HFFc6 (cell line): ENCODE results near the gene KCNMA1. TPM values are rescaled to one million over a fixed set of nuclear protein-coding genes. Genes with fewer than 3 reads are reported as not detected.

Experiments
- DNase-seq: peaks from one replicate; pipeline ENCODE4 v3.0.0-alpha.2; 2018
- H3K27ac Mint-ChIP-seq: 2 replicates; pipeline ENCODE4 v1.8.0; 2020; ENCODE audit warnings: mild to moderate bottlenecking, mixed read lengths
- H3K27me3 Mint-ChIP-seq: 2 replicates; pipeline ENCODE4 v1.8.0; 2021; ENCODE audit warnings: mild to moderate bottlenecking, moderate library complexity, mixed read lengths; ENCODE audit not compliant: insufficient read depth
- H3K36me3 Mint-ChIP-seq: 2 replicates; pipeline ENCODE4 v1.8.0; 2021; ENCODE audit warnings: low read depth, mixed read lengths
- H3K4me1 Mint-ChIP-seq: 2 replicates; pipeline ENCODE4 v1.8.0; 2020; ENCODE audit warnings: low read depth, mixed read lengths
- H3K4me3 Mint-ChIP-seq: 2 replicates; pipeline ENCODE4 v1.8.0; 2020; ENCODE audit warnings: mild to moderate bottlenecking, moderate library complexity, mixed read lengths
- H3K9me3 Mint-ChIP-seq: 2 replicates; pipeline ENCODE4 v1.8.0; 2020; ENCODE audit warnings: mild to moderate bottlenecking, mixed read lengths
- total RNA-seq, 6 experiments: library from RNA; stranded (reverse); fragmentation: NEBNext Ultra II Directional; extraction: Animal tissue kit (Norgen Biotek cat#: 25700); gene quantifications; 2 replicates in 1 of 6; 3 replicates in 5 of 6; pipeline ENCODE4 v1.2.3, GENCODE V29; 2021
- TF ChIP-seq, protein P1 (sequence below): fragments of 200-600 bp; sonication (generic); IDR thresholded peaks from 2 replicates; pipeline ENCODE4 v1.5.0; 2021; ENCODE audit warnings: antibody characterized with exemption, mild to moderate bottlenecking

KCNMA1 gene
- total RNA-seq, 6 experiments from 2014 or later, result 87.1 to 191 (median 93.5) TPM

GRCh38 chr10:77321838-77322237, 315.8 kb downstream of the KCNMA1 start:
- H3K4me1 Mint-ChIP-seq, result peaks cover 65% of the 10 kb centered on the region
- TF ChIP-seq, protein P1, sequence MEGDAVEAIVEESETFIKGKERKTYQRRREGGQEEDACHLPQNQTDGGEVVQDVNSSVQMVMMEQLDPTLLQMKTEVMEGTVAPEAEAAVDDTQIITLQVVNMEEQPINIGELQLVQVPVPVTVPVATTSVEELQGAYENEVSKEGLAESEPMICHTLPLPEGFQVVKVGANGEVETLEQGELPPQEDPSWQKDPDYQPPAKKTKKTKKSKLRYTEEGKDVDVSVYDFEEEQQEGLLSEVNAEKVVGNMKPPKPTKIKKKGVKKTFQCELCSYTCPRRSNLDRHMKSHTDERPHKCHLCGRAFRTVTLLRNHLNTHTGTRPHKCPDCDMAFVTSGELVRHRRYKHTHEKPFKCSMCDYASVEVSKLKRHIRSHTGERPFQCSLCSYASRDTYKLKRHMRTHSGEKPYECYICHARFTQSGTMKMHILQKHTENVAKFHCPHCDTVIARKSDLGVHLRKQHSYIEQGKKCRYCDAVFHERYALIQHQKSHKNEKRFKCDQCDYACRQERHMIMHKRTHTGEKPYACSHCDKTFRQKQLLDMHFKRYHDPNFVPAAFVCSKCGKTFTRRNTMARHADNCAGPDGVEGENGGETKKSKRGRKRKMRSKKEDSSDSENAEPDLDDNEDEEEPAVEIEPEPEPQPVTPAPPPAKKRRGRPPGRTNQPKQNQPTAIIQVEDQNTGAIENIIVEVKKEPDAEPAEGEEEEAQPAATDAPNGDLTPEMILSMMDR, result no peak
- peak; percentile 82 for DNase-seq
- H3K9me3 Mint-ChIP-seq, result peaks cover 20% of the 10 kb centered on the region
- H3K36me3 Mint-ChIP-seq, result peaks cover 56% of the 10 kb centered on the region
- peak overlapping the region; percentile 60 for H3K27ac Mint-ChIP-seq
- H3K27me3 Mint-ChIP-seq, result peaks cover 3% of the 10 kb centered on the region; the same call in 1 of the 2 replicates
- H3K4me3 Mint-ChIP-seq, result peak overlapping the region; percentile 9

- Mint-ChIP-seq H3K4me1 (peaks cover 65% of the 10 kb centered on the region), H3K36me3 (peaks cover 52% of the 10 kb centered on the region), H3K4me3 (peak overlapping the region; percentile 9; the same call in 1 of the 2 replicates), H3K27me3 (peaks cover 3% of the 10 kb centered on the region; the same call in 1 of the 2 replicates), H3K27ac (peak overlapping the region; percentile 60), H3K9me3 (peaks cover 20% of the 10 kb centered on the region)
- TF ChIP-seq, protein P1, result no peak
- peak; percentile 82 for DNase-seq
Observed at GRCh38 chr10:77320971-77321471, 316.6 kb downstream of the KCNMA1 start.

DNA sequence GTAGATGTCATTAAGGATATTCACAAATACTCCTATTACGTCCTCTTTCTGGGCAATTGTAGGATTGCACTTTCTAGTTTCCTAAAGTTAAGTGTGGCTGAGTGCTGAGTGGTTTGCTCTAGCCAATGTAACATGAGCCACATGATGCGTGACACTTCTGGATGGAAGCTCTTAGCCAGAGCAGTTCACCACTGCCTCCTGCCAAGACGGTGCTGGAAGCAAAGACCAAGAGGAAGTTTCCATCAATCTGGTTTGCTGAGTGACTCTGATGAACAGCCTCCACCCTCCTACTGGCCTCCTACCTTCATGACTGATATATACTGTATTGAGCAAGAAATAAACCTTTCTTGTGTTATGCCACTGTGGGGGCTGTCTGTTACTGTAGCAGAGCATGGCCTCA, 318.1 kb downstream of the KCNMA1 start:
- H3K27ac Mint-ChIP-seq, result no peak overlapping the region
- peaks cover 3% of the 10 kb centered on the region; the same call in 1 of the 2 replicates for H3K27me3 Mint-ChIP-seq
- H3K4me1 Mint-ChIP-seq, result peaks cover 71% of the 10 kb centered on the region

DNA sequence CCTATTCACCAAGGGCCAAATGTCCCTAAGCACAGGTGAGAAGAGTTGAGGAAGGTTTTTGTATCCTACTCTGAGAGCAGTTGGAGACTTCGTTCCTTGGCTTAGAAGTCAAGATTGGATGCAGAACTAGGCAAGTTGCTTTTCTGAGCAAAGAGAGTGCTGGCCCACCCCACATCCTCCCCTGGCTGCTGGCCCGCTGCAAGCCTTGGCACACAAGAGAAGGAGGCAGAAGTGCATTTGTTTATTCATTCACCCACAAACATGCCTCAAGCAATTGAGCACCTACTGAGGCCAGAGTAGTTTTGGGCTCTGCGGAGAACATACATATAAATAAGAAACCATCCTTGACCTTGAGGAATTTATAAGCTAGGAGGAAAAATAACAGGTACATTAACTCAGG, 318.9 kb downstream of the KCNMA1 start:
- Mint-ChIP-seq H3K4me1 (peaks cover 79% of the 10 kb centered on the region), H3K27me3 (peaks cover 2% of the 10 kb centered on the region; the same call in 1 of the 2 replicates), H3K27ac (no peak overlapping the region), H3K36me3 (peaks cover 35% of the 10 kb centered on the region), H3K9me3 (peaks cover 20% of the 10 kb centered on the region), H3K4me3 (no peak overlapping the region)
- DNase-seq, result no peak
- TF ChIP-seq, protein P1, result no peak

More for the DNA sequence above, 318.1 kb downstream of the KCNMA1 start:
- peaks cover 43% of the 10 kb centered on the region for H3K36me3 Mint-ChIP-seq
- TF ChIP-seq, protein P1, result no peak
- no peak for DNase-seq
- H3K4me3 Mint-ChIP-seq, result no peak overlapping the region
- H3K9me3 Mint-ChIP-seq, result peaks cover 20% of the 10 kb centered on the region

DNA sequence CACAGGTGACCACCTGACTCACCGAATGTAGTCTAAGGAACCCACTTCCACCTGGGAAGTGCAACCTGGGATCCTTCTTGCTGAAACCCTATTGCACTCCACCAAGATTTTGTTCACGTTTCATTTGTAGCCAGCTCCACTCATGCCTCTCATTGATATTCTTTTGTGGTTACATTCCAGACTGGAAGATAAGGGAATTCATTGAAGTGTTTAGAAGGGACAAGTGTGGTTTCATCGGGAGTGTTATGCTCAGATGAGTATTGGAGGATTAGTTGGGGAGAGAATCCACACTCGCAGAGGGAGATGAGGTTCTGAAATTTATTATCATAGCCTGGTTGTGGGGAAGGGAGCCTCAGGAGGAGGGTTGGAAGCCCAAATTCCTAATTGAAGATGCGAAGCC, 320.4 kb downstream of the KCNMA1 start:
- peaks cover 84% of the 10 kb centered on the region for H3K4me1 Mint-ChIP-seq
- no peaks in the 10 kb centered on the region for H3K27me3 Mint-ChIP-seq
- no peak overlapping the region for H3K27ac Mint-ChIP-seq
- no peak overlapping the region for H3K4me3 Mint-ChIP-seq
- no peak for DNase-seq
- H3K36me3 Mint-ChIP-seq, result peaks cover 20% of the 10 kb centered on the region
- H3K9me3 Mint-ChIP-seq, result peaks cover 10% of the 10 kb centered on the region
- TF ChIP-seq, protein P1, result no peak
